ENCODE measurements around the gene RARG. TPM values are rescaled to one million over a fixed set of nuclear protein-coding genes. Genes with fewer than 3 reads are reported as not detected.
"Not testable (repeated sequence)": the region's sequence is repeated elsewhere in the genome, so short reads cannot be mapped to it uniquely, and the experiment has no call there.

The RARG gene
- total RNA-seq, 2 experiments from 2014 or later, result 29.4 to 38.8 TPM

DNA sequence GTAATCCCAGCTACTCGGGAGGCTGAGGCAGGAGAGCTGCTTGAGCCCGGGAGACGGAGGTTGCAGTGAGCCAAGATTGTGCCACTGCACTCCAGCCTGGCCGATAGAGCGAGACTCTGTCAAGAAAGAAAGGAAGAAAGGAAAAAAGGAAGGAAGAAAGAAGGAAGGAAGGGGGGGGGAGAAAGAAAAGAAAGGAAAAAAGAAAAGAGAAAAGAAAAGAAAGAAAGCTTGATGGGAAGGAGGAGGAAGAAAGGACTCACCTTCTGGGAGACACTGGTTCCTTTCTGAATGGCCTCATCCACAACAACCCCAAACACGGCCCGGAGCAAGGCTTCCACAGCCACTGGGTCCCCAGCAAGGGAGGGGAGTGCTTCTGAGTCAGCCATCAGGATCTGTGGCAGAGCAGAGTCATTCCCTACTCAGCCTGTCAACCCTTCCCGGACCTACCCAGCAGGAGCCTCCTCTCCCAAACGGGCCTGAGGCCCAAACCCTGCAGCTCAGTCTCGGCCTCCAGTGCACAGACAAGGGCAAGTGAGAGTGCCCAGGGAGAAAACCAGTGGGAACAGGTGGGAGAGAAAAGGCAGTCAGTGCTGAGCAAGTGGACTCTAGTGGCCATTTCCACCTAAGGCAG is 58.8 kb downstream of the RARG start:
- ATAC-seq (no peak), DNase-seq (no peak)
- Mint-ChIP-seq H3K4me1 (peaks cover 15% of the 10 kb centered on the region), H3K36me3 (peaks cover 2% of the 10 kb centered on the region), H3K4me3 (no peak overlapping the region), H3K9me3 (ENCODE audit: low read depth) (no peaks in the 10 kb centered on the region), H3K27me3 (no peaks in the 10 kb centered on the region), H3K27ac (no peak overlapping the region)
- CTCF ChIA-PET, result interaction anchor here (0.5 to 9.2 kb wide), 4 partner anchors 14 to 107 kb away, joined by 3 to 63 read pairs (median 4); partner anchors contain the start of gene ESPL1

GRCh38 chr12:53172352-53172751 is 59.7 kb downstream of the RARG start:
- Mint-ChIP-seq H3K27me3 (no peaks in the 10 kb centered on the region), H3K27ac (no peak overlapping the region), H3K4me3 (no peak overlapping the region), H3K9me3 (ENCODE audit: low read depth) (no peaks in the 10 kb centered on the region), H3K4me1 (peaks cover 15% of the 10 kb centered on the region), H3K36me3 (peaks cover 2% of the 10 kb centered on the region)
- CTCF ChIA-PET, result interaction anchor here (1.1 to 9.2 kb wide), 5 partner anchors 13 to 173 kb away, joined by 3 to 63 read pairs (median 3); partner anchors contain the start of gene ESPL1
- DNase-seq, result no peak
- no peak for ATAC-seq

DNA sequence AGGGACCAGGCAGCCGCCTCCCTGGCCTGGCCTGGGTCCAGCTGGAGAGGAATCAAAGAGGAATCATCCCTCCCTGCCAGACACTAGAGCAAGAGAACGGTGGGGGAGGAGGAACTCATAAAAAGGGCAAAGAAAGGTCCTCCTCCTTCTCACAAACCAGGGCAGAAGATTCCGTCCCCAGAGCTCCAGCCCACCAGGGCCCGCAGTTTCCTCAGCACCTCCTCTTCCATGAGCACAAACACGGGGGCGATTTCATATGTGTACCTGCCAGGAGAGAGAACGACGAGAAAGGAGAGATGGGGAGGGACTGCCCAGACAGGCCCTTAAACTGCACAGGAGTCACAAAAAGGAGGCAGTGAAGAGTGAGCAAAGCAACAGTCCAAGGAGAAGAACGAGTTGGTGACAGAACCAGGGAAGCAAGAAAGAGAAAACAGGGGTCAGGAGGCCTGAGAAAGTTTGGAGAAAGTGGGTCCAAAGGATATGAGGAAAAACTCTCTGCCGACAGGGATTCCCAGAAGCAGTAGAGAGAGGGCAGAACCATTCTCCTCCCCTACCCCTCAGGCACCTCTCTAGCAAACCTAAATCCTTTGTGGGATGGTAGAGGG is 60.2 kb downstream of the RARG start:
- ATAC-seq (no peak), DNase-seq (no peak)
- no peaks in the 10 kb centered on the region for H3K27me3 Mint-ChIP-seq
- no peaks in the 10 kb centered on the region for H3K9me3 Mint-ChIP-seq (ENCODE audit: low read depth)
- peaks cover 13% of the 10 kb centered on the region for H3K4me1 Mint-ChIP-seq
- no peak overlapping the region for H3K4me3 Mint-ChIP-seq
- H3K36me3 Mint-ChIP-seq, result peaks cover 2% of the 10 kb centered on the region
- H3K27ac Mint-ChIP-seq, result no peak overlapping the region
- CTCF ChIA-PET, result interaction anchor here (1.1 to 9.2 kb wide), 3 partner anchors 13 to 173 kb away, joined by 3 to 63 read pairs (median 3); no protein-coding TSS in a partner anchor

DNA sequence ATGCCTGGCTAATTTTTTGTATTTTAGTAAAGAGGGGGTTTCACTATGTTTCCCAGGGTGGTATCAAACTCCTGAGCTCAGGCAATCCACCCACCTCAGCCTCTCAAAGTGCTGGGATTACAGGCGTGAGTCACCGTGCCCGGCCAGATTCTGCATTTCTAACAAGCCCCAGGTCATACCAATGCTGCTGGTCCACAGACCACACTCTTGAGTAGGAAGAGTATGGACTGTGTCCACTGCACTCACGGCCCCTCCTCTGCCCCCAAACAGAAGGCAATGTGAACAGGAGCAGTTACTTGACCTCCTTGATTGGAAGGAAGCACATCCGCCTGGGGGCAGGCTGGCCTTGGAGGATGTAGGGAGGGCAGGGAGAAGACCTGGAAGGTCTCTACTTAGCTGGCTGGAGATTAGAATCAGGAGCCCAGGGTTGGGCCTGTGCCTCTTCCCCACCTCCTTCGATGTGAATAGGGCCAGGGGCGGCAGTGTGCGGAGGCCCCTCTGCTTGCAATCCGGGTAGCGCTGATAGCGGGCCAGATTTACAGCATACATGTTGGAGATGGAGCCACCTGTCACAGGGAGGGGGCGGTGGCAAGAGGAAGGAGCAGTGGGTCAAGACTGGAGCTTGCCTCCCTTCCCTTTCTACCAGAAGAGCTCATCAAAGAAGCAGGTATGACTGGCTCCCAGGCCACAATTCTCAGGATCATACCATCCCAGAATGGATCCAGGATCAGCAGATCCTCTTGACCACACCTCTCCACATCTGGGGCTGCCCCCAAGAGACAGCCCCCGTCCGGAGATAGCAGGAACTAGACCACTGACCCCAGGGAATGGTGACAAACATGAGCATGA is 60.9 kb downstream of the RARG start:
- CTCF ChIA-PET, result interaction anchor here (1.1 to 9.2 kb wide), 4 partner anchors 12 to 174 kb away, joined by 3 to 63 read pairs (median 3); no protein-coding TSS in a partner anchor
- no peak for ATAC-seq
- Mint-ChIP-seq H3K9me3 (ENCODE audit: low read depth) (no peaks in the 10 kb centered on the region), H3K27me3 (no peaks in the 10 kb centered on the region), H3K4me3 (no peak overlapping the region), H3K27ac (no peak overlapping the region), H3K36me3 (peaks cover 2% of the 10 kb centered on the region), H3K4me1 (peaks cover 13% of the 10 kb centered on the region)
- no peak for DNase-seq

- no peak for ATAC-seq
- Mint-ChIP-seq H3K9me3 (ENCODE audit: low read depth) (no peaks in the 10 kb centered on the region), H3K27me3 (no peaks in the 10 kb centered on the region), H3K27ac (no peak overlapping the region), H3K36me3 (peaks cover 2% of the 10 kb centered on the region), H3K4me1 (peaks cover 5% of the 10 kb centered on the region), H3K4me3 (no peak overlapping the region)
- CTCF ChIA-PET, result interaction anchor here (0.6 to 9.2 kb wide), 3 partner anchors 11 to 43 kb away, joined by 3 to 63 read pairs (median 3); no protein-coding TSS in a partner anchor
- no peak for DNase-seq
Observed at GRCh38 chr12:53170215-53170614, 61.8 kb downstream of the RARG start.

GRCh38 chr12:53169644-53170043 is 62.4 kb downstream of the RARG start:
- ATAC-seq (no peak), DNase-seq (peak; percentile 26)
- Mint-ChIP-seq H3K36me3 (peaks cover 2% of the 10 kb centered on the region), H3K27ac (no peak overlapping the region), H3K4me3 (no peak overlapping the region), H3K9me3 (ENCODE audit: low read depth) (no peaks in the 10 kb centered on the region), H3K4me1 (no peaks in the 10 kb centered on the region), H3K27me3 (no peaks in the 10 kb centered on the region)
- CTCF ChIA-PET, result interaction anchor here (0.6 to 9.2 kb wide), 3 partner anchors 10 to 44 kb away, joined by 3 to 63 read pairs (median 3); no protein-coding TSS in a partner anchor

- peaks cover 5% of the 10 kb centered on the region for H3K36me3 Mint-ChIP-seq
- H3K4me3 Mint-ChIP-seq, result no peak overlapping the region
- H3K4me1 Mint-ChIP-seq, result no peaks in the 10 kb centered on the region
- H3K9me3 Mint-ChIP-seq (ENCODE audit: low read depth), result no peaks in the 10 kb centered on the region
- H3K27ac Mint-ChIP-seq, result no peak overlapping the region
- ATAC-seq, result no peak
- no peak for DNase-seq
- CTCF ChIA-PET, result no interaction called here
- H3K27me3 Mint-ChIP-seq, result no peaks in the 10 kb centered on the region
Observed at GRCh38 chr12:53166837-53167236, 65.2 kb downstream of the RARG start.

DNA sequence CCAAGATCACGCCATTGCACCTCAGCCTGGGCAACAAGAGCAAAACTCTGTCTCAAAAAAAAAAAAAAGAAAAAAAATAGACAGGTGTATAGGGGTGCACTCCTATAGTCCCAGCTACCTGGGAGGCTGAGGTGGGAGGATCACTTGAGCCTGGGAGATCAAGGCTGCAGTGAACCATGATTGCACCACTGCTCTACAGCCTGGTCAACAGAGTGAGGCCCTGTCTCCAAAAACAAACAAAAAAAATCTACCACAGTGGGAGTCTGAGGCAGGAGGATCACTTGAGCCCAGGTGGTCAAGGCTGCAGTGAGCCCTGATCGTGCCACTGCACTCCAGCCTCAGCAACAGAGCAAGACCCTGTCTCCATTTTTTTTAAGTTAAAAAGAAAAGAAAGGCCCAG is 69.0 kb downstream of the RARG start:
- not testable (repeated sequence) for H3K27me3 Mint-ChIP-seq; H3K36me3 Mint-ChIP-seq; H3K4me3 Mint-ChIP-seq; ATAC-seq; H3K27ac Mint-ChIP-seq; H3K9me3 Mint-ChIP-seq (ENCODE audit: low read depth)
- peaks cover 13% of the 10 kb centered on the region for H3K4me1 Mint-ChIP-seq
- CTCF ChIA-PET, result interaction anchor here (4.9 kb wide), 1 partner anchor 51 kb away, joined by 40 read pairs; no protein-coding TSS in a partner anchor
- DNase-seq, result peak; percentile 3

GRCh38 chr12:53161119-53161911 is 70.7 kb downstream of the RARG start:
- no peak overlapping the region for H3K27ac Mint-ChIP-seq
- H3K9me3 Mint-ChIP-seq (ENCODE audit: low read depth), result no peaks in the 10 kb centered on the region
- ATAC-seq (no peak), DNase-seq (no peak)
- peaks cover 3% of the 10 kb centered on the region for H3K36me3 Mint-ChIP-seq
- H3K27me3 Mint-ChIP-seq, result no peaks in the 10 kb centered on the region
- CTCF ChIA-PET, result interaction anchor here (0.9 to 6.2 kb wide), 18 partner anchors 11 to 162 kb away, joined by 3 to 63 read pairs (median 28); partner anchors contain the start of genes AAAS, CSAD, ESPL1 and ITGB7
- H3K4me1 Mint-ChIP-seq, result peaks cover 16% of the 10 kb centered on the region
- H3K4me3 Mint-ChIP-seq, result no peak overlapping the region

DNA sequence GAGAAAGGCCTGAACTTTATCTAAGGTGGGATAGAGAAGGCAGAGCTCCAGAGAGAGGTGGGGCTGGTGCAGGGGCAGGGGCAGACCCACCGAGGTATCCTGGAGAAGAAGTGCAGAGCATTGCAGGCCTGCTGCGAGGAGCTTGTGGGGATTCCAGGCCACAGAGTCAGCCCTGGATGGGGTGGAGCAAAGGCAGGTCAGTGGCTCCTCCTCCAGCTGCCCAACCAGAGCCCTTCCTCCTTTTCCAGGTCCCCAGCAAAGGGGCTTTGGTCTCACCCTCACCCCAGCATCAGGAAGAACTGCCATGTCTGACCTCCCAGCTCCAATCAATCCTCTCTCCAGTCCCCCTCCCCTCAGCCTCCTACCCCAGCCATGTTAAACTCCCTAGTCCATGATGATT is 71.3 kb downstream of the RARG start:
- ATAC-seq (no peak), DNase-seq (no peak)
- no peak overlapping the region for H3K4me3 Mint-ChIP-seq
- no peak overlapping the region for H3K27ac Mint-ChIP-seq
- CTCF ChIA-PET, result interaction anchor here (1.0 to 6.2 kb wide), 23 partner anchors 11 to 433 kb away, joined by 3 to 63 read pairs (median 21); partner anchors contain the start of genes AAAS, CSAD, ESPL1 and ITGB7
- H3K36me3 Mint-ChIP-seq, result peaks cover 3% of the 10 kb centered on the region
- no peaks in the 10 kb centered on the region for H3K27me3 Mint-ChIP-seq
- H3K9me3 Mint-ChIP-seq (ENCODE audit: low read depth), result no peaks in the 10 kb centered on the region
- peaks cover 17% of the 10 kb centered on the region for H3K4me1 Mint-ChIP-seq
